ENCODE results near the gene FARS2. TPM values are rescaled to one million over a fixed set of nuclear protein-coding genes. Genes with fewer than 3 reads are reported as not detected.

Gene FARS2
- total and polyA plus RNA-seq, 9 of the 15 experiments (the other 6 are each of a cell fraction or from before 2014, with no cell fraction given): 16.5 to 62.2 (median 27.0) TPM

- ChIA-PET POLR2A (no interaction called here), CTCF (ENCODE audit: low intra/inter-chr PET ratio) (no interaction called here)
- 57% methylated on average over 4 of the region's 4 CpGs for WGBS (ENCODE audit: insufficient coverage, low coverage, missing lambda C conversion rate)
- no peak for DNase-seq (ENCODE audit: extremely low read depth in 1 of 4, low spot score in 3 of 4)
- Histone ChIP-seq H3K9me3 (replicated peaks; ENCODE audit: control insufficient read depth, insufficient read depth, low read depth, low read length) (no peaks in the 10 kb centered on the region), H4K20me1 (replicated peaks; ENCODE audit: control insufficient read depth, insufficient read depth, low read length) (no peaks in the 10 kb centered on the region; the same call in 1 of the 2 replicates), H3K36me3 (ENCODE audit: control insufficient read depth, insufficient read depth, low read length) (no peaks in the 10 kb centered on the region), H3K27ac (ENCODE audit: extremely low read depth, low read depth, low read length) (no peak overlapping the region), H3K9ac (ENCODE audit: insufficient read depth in 1 of 2, low read depth in 2 of 2, low read length in 2 of 2) (no peak overlapping the region), H2AFZ (ENCODE audit: low read depth, low read length) (no peak overlapping the region), H3K4me1 (replicated peaks in 1 of 2; ENCODE audit: control insufficient read depth in 2 of 2, insufficient read depth in 2 of 2, low read length in 2 of 2) (no peaks in the 10 kb centered on the region), H3K4me2 (ENCODE audit: insufficient read depth, low read length) (no peak overlapping the region), H3K4me3 (no peak overlapping the region), H3K79me2 (ENCODE audit: control insufficient read depth, insufficient read depth, low read length) (no peaks in the 10 kb centered on the region), H3K27me3 (ENCODE audit: control insufficient read depth in 2 of 2, insufficient read depth in 2 of 2, low read length in 2 of 2) (no peaks in the 10 kb centered on the region), H3K9me1 (ENCODE audit: control insufficient read depth, insufficient read depth, low read length) (no peaks in the 10 kb centered on the region)
- ATAC-seq: no peak
- no peak for FAIRE-seq
- intact Hi-C loops (cut with micrococcal nuclease): no loop called here
- no TSS peak for BruUV-seq (replicated peaks)
- in situ Hi-C loops (cut with MboI): no loop called here
- TF ChIP-seq EP400 (IDR thresholded peaks at IDR 0.05) (no peak), ZSCAN32 (CRISPR knock-in tag; IDR thresholded peaks at IDR 0.05) (no peak), CBFB (CRISPR knock-in tag; IDR thresholded peaks at IDR 0.05) (no peak), ZNF436 (CRISPR knock-in tag; IDR thresholded peaks at IDR 0.05) (no peak), HMGN3 (IDR thresholded peaks at IDR 0.05; ENCODE audit: borderline replicate concordance, extremely low read depth, insufficient read length, low read depth, low read length) (no peak), ZNF589 (CRISPR knock-in tag; IDR thresholded peaks at IDR 0.05; ENCODE audit: low read depth) (no peak), ID3 (CRISPR knock-in tag; IDR thresholded peaks at IDR 0.05) (no peak), ID3 (tag; IDR thresholded peaks at IDR 0.05) (no peak), L3MBTL2 (IDR thresholded peaks at IDR 0.05) (no peak), CREBBP (IDR thresholded peaks at IDR 0.05; ENCODE audit: low read depth, low read length) (no peak), ZNF280B (CRISPR knock-in tag; IDR thresholded peaks at IDR 0.05) (no peak), PHB2 (IDR thresholded peaks at IDR 0.05; ENCODE audit: low read depth) (no peak), GTF2E2 (tag; IDR thresholded peaks at IDR 0.05) (no peak), DEAF1 (CRISPR knock-in tag; IDR thresholded peaks at IDR 0.05) (no peak), CTCFL (IDR thresholded peaks at IDR 0.05; ENCODE audit: borderline replicate concordance, insufficient read depth, low read depth, low read length, poor library complexity, severe bottlenecking) (no peak), ZBTB7A (IDR thresholded peaks at IDR 0.05; ENCODE audit: borderline replicate concordance, control insufficient read depth, low read depth, low read length) (no peak)
Observed at GRCh38 chr6:5423251-5423650, 161.9 kb downstream of the FARS2 start.
